Measurements from ENCODE around the gene EEFSEC.

GRCh38 chr3:128187495-128187894, 34.2 kb downstream of the EEFSEC start:
- no peak for TF ChIP-seq FOXM1 (IDR thresholded peaks at IDR 0.05; ENCODE audit: borderline replicate concordance)
- no peak for TF ChIP-seq NFRKB (IDR thresholded peaks at IDR 0.05)
- no peak for TF ChIP-seq BHLHE40 (IDR thresholded peaks at IDR 0.05; ENCODE audit: borderline replicate concordance)
- no peak for TF ChIP-seq L3MBTL2 (conservative IDR thresholded peaks at IDR 0.05)
- no peak for TF ChIP-seq SP1 (IDR thresholded peaks at IDR 0.05)
- TF ChIP-seq ELF4 (IDR thresholded peaks at IDR 0.05): no peak
- TF ChIP-seq CTBP1 (IDR thresholded peaks at IDR 0.05; ENCODE audit: borderline replicate concordance): no peak
- no peak for TF ChIP-seq PKNOX1 (IDR thresholded peaks at IDR 0.05)
- TF ChIP-seq FOXK2 (IDR thresholded peaks at IDR 0.05): no peak
- no peak for TF ChIP-seq ZNF384 (IDR thresholded peaks at IDR 0.05)

Data from HEK293T (cell line).